Skin of body (tissue), 2 donors: Measurements from ENCODE around the gene NUP160. TPM values are rescaled to one million over a fixed set of nuclear protein-coding genes. Genes with fewer than 3 reads are reported as not detected.
"Not testable (repeated sequence)": the region's sequence is repeated elsewhere in the genome, so short reads cannot be mapped to it uniquely, and the experiment has no call there.

ENCODE experiments used
- DNase-seq: peaks from one replicate; lab custom pipeline; 2025; lab: John Stamatoyannopoulos, UW
- total RNA-seq: library from RNA; depleted of rRNA; stranded (reverse); fragments of >200 nt; gene quantifications from one replicate; pipeline ENCODE4 v1.2.3, GENCODE V29; 2014

Gene NUP160
- total RNA-seq, 1 donor from 2014 or later = 57.2 TPM

DNA sequence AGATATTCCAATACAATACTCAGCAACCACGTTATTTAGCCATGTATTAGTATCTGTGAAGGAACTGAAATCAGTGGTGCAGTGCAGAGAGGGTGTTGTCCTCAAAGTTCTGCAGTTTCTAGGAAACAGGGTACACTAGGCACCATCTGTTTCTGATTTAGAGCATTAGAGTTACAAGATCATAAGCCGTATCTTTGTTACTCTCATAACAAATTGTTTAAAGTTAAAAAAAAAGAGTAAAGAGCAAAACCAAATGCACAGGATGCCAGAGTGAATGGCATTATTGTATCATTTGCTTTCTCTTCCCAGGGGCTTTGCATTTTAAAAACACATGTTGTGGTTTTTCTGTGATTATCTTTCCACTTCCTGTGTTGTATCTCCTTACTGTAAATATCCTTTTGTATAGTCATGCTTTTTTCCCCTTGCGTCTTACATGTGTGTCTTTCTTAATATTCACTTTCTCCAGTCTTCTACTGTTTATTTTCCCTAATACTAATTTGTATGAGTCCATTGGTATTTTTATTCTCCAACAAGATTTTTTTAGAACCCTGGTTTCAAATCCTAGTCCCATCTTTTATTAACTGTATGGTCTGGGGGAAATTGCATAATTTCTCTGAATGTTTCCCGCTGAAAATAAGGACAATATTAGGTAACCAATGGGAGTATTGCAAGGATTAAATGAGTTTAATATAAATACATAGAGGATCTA, 15.2 kb upstream of the NUP160 start:
- DNase-seq = peak; percentile 88

DNA sequence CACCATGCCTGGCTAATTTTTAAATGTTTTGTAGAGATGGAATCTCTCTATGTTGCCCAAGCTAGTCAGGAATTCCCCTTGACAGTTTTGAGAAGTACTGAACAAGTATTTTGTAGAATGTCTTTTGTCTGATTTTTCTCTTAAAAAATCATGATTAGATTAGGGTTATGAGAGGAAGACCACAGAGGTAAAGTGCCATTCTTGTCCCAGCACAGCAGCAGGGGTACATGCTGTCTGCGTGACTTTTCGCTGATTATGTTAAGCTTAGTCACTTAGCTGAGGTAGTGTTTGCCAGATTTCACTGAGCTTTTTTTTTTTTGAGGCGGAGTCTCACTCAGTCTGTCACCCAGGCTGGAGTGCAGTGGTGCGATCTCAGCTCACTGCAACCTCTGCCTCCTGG, 13.6 kb upstream of the NUP160 start:
- no peak for DNase-seq

- no peak for DNase-seq
Measured at GRCh38 chr11:47860536-47860935, 12.4 kb upstream of the NUP160 start.

DNA sequence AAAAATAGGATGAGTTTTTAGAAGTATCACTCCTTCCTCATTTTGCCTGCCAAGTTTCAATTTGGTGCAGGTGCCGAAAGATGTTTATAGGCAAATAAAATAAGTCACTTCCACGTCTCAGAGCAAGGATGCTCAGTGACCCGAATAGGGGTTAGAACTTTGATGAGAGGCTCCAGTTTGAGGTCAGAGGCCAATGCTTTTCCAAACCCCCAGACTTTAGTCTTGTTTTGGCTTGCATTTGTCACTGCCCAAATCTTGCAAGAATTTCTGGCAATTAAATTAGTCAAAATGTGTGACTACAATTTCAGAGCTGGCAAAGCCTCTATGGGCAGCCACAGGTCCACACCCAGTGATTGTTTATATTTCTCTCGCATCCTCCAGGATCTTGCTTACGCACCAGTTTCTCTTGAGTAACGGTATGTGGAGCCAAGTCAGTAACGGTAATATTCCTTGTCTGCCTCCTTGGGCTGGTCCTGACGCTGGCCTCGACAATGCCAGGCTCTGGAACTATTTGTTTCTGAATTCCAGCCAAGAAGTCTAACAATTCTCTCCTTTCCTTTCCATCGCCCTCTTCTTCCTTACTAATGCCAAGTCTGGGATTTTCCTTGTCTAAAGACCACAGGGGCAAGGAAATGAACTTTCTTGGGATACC, 9.9 kb upstream of the NUP160 start:
- peak; percentile 28 for DNase-seq

DNA sequence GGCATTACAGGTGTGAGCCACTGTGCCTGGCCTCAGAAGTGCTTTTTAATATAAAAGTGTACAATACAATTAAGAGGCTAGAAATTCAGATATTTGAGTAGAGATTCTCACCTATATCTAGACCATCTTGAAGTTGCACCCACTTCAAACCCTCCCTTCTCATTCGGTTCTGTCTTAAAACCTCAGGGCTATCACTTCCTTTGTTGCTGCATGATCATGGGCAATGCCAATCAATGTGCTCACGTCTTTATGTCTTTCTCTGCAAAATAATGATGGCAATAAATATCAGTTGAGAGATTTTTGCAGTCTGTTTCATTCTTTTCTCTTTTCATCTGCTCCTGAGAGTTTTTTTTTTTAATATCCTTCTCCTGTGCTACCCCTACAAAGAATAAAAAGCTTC, 9.3 kb upstream of the NUP160 start:
- no peak for DNase-seq

GRCh38 chr11:47856186-47856585, 8.0 kb upstream of the NUP160 start:
- no peak for DNase-seq

DNA sequence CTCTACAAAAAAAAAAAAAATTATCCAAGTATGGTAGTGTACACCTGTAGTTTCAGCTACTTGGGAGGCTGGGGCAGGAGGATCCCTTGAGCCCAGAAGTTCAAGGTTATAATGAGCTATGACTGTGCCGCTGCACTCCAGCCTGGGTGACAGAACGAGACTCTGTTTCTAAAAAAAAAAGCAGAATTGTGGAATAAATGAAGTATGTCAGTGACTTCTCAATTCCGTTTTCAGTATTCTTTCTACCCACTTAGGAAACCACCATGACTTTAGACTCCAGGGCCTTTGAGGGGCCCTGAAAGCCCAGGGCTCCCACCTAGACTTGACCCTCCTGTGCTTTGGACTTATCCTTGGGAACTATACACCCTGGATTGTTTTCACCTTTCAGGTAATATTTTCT, 6.5 kb upstream of the NUP160 start:
- no peak for DNase-seq

DNA sequence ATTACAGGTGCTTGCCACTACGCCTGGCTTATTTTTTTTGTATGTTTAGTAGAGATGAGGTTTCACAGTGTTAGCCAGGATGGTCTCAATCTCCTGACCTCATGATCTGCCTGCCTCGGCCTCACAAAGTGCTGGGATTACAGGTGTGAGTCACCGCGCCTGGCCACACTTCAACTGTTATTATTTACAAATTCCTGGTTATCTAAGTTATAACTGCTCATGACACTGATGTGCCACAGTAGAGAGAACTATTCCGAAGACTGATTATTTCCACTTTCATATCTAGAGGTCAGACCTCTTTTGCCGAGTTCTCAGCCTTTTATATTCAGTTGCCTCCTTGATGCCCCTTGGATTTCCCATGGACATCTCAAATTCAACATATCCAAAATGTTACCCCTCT, 3.9 kb upstream of the NUP160 start:
- DNase-seq = no peak

DNA sequence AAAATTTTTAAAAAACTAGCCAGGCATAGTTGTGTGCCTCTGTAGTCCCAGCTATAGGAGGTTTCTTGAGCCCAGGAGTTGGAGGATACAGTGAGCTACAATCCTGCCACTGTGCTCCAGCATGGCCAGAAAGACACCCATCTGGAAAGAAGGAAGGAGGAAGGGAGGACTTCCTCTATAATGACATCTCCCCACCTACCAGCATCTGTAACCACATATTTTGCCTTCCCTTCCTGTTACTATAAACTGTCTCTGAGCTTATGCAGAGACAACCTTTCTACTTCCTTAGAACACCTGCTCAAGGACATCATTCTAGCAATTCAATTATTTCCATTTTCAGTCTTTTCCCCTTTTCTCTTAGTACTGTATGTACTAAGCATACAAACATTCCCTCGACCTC, 2.2 kb upstream of the NUP160 start:
- DNase-seq = no peak

DNA sequence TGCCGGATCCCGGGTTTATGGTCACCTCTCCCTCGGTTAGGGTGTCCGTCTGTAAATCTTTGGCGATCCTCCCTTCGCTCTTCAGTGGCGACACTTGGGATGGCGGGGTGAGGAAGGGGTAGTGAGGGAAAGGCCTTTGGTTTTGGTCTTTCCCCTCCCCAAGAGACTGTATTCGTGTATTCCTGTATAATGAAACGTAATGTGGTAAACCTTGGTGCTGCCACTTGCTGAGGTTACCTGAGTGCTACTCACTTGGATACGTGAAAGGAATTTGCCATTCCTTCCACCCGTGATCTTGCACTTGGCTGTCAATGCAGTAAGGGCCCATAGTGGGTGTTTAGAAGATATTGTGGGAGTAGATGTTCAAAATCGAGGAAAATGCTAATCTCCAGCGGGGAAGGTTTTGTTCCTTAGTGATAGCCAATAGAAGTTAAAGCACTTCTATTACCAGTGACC, 578 bp upstream of the NUP160 start:
- peak; percentile 66 for DNase-seq

GRCh38 chr11:47847537-47847891, 636 bp downstream of the NUP160 start:
- DNase-seq = no peak

DNA sequence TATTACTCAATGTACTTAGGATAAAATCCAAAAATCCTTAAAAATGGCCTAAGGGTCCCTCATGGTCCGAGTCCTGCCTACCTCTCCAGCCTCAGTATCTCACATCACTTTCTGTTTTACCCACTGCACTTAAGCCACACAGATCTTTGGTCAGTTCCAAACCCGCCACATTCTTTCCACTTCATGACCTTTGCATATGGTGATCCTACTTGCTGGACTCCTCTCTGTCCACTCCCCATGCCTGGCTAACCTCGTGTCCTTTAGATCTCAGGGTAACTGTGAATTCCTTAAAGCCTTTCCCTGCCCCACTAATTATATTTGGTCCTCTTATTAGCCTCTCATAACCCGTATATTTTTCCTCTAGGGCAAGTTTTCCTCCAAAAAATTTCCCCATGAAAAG, 1.2 kb downstream of the NUP160 start:
- DNase-seq = no peak

DNA sequence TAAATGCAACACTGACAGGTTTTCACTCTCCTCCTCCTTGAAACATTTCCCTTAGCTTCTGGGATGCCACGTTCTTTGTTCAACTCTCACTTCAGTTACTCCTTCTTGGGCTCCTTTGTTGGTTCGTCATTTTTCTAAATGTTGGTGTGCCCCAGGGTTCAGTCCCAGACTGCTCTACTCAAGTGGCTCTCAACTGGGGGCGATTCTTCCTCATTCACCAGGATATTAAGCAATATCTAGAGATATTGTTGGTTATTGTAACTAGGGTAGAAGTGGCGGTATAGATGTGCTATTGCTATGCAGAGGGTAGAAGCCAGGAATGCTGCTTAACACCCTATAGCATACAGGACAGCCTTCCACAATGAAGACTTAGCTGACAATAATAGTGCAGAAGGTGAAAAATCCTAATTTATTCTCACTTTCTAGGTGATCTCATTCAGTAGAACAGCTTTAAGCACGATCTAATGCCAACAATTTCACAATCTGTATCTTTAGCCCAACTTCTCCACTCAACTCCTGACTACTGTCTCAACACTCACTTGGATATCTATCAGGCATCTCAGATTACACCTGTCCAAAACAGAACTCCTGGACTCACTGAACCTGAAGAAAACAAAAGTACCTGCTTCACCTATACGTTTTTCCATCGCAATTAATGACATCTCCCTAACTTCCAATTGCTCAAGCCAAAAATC, 4.6 kb downstream of the NUP160 start:
- DNase-seq = no peak

- no peak for DNase-seq
Measured at GRCh38 chr11:47842749-47843148, 5.4 kb downstream of the NUP160 start.

GRCh38 chr11:47837929-47838328, 10.2 kb downstream of the NUP160 start:
- DNase-seq = no peak

DNA sequence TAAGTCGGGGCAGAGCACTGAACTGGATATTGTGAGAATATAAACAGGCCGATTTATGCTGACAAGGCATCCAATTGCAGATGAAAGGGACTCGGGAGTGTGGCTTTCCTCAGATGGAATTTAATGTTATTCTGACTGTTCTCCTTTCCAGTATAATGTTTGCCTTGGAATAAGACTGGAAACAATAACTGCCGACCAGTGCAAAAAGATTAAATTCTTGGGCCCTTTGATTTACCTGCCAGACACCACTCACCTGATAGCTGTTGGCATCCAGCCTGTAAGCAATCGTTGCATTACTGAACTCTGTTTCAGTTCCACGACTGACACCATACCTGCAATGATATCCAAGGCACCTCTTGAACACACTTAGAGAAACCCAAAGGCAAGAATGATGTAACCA, 10.9 kb downstream of the NUP160 start:
- no peak for DNase-seq

GRCh38 chr11:47830013-47830412, 18.1 kb downstream of the NUP160 start:
- not testable (repeated sequence) for DNase-seq

DNA sequence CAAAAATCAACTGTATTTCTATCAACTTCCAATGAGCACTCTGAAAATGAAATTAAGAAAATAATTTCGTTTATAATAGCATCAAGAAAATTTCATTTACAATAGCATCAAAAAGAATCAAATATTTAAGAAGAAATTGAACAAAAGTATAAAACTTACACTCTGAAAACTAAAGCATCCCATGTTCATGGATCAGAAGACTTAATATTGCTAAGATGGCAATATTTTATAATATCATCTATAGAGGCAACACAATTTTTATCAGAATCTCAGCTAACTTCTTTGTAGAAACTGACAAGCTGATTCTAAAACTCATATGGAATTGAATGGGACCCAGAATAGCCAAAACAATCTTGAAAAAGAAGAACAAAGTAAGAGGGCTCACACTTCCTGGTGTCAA, 19.9 kb downstream of the NUP160 start:
- no peak for DNase-seq

DNA sequence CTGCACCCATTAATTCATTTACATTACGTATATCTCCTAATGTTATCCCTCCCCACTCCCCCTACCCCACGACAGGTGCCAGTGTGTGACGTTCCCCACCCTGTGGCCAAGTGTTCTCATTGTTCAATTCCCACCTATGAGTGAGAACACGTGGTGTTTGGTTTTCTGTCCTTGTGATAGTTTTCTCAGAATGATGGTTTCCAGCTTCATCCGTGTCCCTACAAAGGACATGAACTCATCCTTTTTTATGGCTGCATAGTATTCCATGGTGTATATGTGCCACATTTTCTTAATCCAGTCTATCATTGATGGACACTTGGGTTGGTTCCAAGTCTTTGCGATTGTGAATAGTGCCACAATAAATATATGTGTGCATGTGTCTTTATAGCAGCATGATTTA, 25.5 kb downstream of the NUP160 start:
- DNase-seq = not testable (repeated sequence)

GRCh38 chr11:47819743-47820142, 28.4 kb downstream of the NUP160 start:
- DNase-seq = no peak

- DNase-seq = no peak
Measured at GRCh38 chr11:47800759-47801158, 47.4 kb downstream of the NUP160 start.

DNA sequence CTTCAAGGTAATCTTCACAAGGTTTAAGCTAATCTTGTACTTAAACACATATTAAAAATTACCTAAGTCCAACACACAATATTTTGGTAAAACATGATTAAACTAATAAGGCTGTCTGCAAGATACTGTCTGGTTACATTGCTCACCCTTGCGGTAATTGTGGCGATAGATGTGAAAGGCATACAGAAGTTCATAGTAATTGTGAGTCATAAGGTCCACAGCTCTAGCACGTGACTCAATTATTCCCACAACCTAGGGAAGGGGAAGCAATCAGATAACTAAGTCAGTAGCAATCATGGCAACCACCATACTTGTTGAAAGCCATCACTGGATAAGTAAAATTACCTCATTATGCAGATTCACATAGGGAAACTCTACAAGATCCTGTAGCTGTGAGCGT, 50.5 kb downstream of the NUP160 start:
- DNase-seq = no peak
